Measurements from ENCODE around the gene LGALS7. TPM values are rescaled to one million over a fixed set of nuclear protein-coding genes. Genes with fewer than 3 reads are reported as not detected.
"Not testable (repeated sequence)": the region's sequence is repeated elsewhere in the genome, so short reads cannot be mapped to it uniquely, and the experiment has no call there.

LGALS7 gene
- total and polyA plus RNA-seq, 10 of the 15 experiments (the other 5 are each of a cell fraction or from before 2014, with no cell fraction given) = 0.19 TPM; not detected in 9

DNA sequence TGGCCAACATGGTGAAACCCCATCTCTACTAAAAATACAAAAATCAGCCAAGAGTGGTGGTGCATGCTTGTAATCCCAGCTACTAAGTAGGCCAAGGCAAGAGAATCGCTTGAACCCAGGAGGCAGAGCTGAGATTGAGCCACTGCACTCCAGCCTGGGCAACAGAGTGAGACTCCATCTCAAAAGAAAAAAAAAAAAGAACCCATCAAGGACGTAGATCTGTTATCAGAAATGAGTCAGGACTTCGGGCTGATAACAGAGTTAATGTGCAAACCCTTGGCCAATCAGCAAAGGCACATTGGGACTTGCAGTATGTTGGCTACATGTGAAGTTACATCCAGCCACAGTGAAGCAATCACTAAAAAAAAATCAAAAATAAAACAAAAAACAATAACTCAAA lies 10.9 kb upstream of the LGALS7 start:
- Histone ChIP-seq H3K27ac (ENCODE audit: control insufficient read depth, insufficient read depth) (no peak overlapping the region), H3K9ac (ENCODE audit: control insufficient read depth, insufficient read depth, low read length) (no peak overlapping the region), H3K4me2 (ENCODE audit: control insufficient read depth, insufficient read depth) (no peak overlapping the region), H3K4me1 (ENCODE audit: control insufficient read depth, insufficient read depth, low read length) (no peaks in the 10 kb centered on the region), H2AFZ (ENCODE audit: control insufficient read depth, low read depth, low read length) (no peak overlapping the region), H3K4me3 (no peak overlapping the region), H3K36me3 (ENCODE audit: control insufficient read depth in 2 of 2, insufficient read depth in 2 of 2, low read length in 1 of 2) (no peaks in the 10 kb centered on the region), H3K79me2 (ENCODE audit: control insufficient read depth, insufficient read depth, low read length) (no peaks in the 10 kb centered on the region), H4K20me1 (ENCODE audit: control insufficient read depth, insufficient read depth) (no peaks in the 10 kb centered on the region), H3K9me3 (replicated peaks; ENCODE audit: control insufficient read depth, insufficient read depth, low read length) (no peaks in the 10 kb centered on the region), H3K27me3 (replicated peaks in 1 of 2; ENCODE audit: control insufficient read depth in 2 of 2, insufficient read depth in 2 of 2, low read length in 1 of 2) (no peaks in the 10 kb centered on the region; a peak in 2 of 4 replicates)
- BruUV-seq (replicated peaks) = no TSS peak
- no peak for TF ChIP-seq IKZF2 (IDR thresholded peaks at IDR 0.05)
- DNase-seq (ENCODE audit: low read depth, low spot score) = no peak
- ATAC-seq = no peak
- 18% methylated on average over 3 of the region's 3 CpGs for WGBS (ENCODE audit: insufficient coverage, insufficient replicate concordance, low lambda C conversion rate, missing lambda C conversion rate)
- SMC1A ChIA-PET (ENCODE audit: uncharacterized antibody, unreplicated experiment) = no interaction called here
- in situ Hi-C loops (cut with MboI) (no loop called here), intact Hi-C loops (cut with micrococcal nuclease; ENCODE audit: unreplicated experiment) (loop anchor here (10.0 kb wide), 1 partner anchor 101 kb away; no protein-coding TSS in a partner anchor)
- CTCF ChIA-PET = no interaction called here
- FAIRE-seq = no peak
- POLR2A ChIA-PET = no interaction called here
- RAD21 ChIA-PET (ENCODE audit: unreplicated experiment) = no interaction called here

GRCh38 chr19:38782212-38782611 lies 8.9 kb upstream of the LGALS7 start:
- H3K4me2 ChIP-seq (ENCODE audit: control insufficient read depth, insufficient read depth); H3K27me3 ChIP-seq (replicated peaks in 1 of 2; ENCODE audit: control insufficient read depth in 2 of 2, insufficient read depth in 2 of 2, low read length in 1 of 2); H2AFZ ChIP-seq (ENCODE audit: control insufficient read depth, low read depth, low read length); H3K79me2 ChIP-seq (ENCODE audit: control insufficient read depth, insufficient read depth, low read length); BruUV-seq (replicated peaks); H3K27ac ChIP-seq (ENCODE audit: control insufficient read depth, insufficient read depth); DNase-seq (ENCODE audit: low read depth, low spot score); SMC1A ChIA-PET (ENCODE audit: uncharacterized antibody, unreplicated experiment); in situ Hi-C loops (cut with MboI); H3K9ac ChIP-seq (ENCODE audit: control insufficient read depth, insufficient read depth, low read length); RAD21 ChIA-PET (ENCODE audit: unreplicated experiment); CTCF ChIA-PET; H3K9me3 ChIP-seq (replicated peaks; ENCODE audit: control insufficient read depth, insufficient read depth, low read length); H3K4me3 ChIP-seq; FAIRE-seq; POLR2A ChIA-PET; ATAC-seq; H3K4me1 ChIP-seq (ENCODE audit: control insufficient read depth, insufficient read depth, low read length); H4K20me1 ChIP-seq (ENCODE audit: control insufficient read depth, insufficient read depth); H3K36me3 ChIP-seq (ENCODE audit: control insufficient read depth in 2 of 2, insufficient read depth in 2 of 2, low read length in 1 of 2): not testable (repeated sequence)
- WGBS (ENCODE audit: insufficient coverage, insufficient replicate concordance, low lambda C conversion rate, missing lambda C conversion rate) = 52% methylated on average over 9 of the region's 13 CpGs
- intact Hi-C loops (cut with micrococcal nuclease; ENCODE audit: unreplicated experiment) = loop anchor here (10.0 kb wide), 1 partner anchor 103 kb away; no protein-coding TSS in a partner anchor
